NCI-H187 treated with DMSO at 0.1 percent for 48 hours (cell line): ENCODE data around the gene DUSP5.

ENCODE experiments used
- DNase-seq: peaks from one replicate; lab custom pipeline; 2025; lab: John Stamatoyannopoulos, UW

The DUSP5 gene

DNA sequence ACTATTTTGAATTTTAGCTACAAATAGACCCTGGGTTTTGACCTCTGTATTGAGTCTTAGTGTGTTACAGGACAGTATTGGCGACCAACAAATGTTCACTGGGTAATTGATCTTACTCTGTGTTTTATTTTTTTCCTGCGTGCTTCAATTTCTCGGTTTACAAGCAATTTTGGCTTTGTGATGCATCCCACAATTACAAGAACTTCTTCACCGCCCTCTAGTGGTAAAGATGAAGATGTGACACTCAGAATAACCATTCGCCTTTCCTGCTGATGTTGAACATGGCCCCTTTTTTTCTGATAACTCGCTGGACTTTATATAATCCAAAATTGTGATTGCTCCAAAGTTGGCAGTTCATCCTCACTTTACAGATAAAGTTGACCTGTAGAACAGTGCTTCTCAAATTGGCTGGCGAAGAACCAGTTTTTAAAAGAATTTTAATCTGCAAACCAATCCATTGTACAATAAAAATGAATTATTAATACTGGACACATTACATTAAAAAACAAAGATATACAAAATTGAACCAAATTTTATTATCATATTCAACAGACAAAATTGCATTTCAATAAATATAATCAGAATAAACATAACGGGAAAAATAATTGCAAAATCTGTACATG, 49.5 kb downstream of the DUSP5 start:
- DNase-seq = no peak

DNA sequence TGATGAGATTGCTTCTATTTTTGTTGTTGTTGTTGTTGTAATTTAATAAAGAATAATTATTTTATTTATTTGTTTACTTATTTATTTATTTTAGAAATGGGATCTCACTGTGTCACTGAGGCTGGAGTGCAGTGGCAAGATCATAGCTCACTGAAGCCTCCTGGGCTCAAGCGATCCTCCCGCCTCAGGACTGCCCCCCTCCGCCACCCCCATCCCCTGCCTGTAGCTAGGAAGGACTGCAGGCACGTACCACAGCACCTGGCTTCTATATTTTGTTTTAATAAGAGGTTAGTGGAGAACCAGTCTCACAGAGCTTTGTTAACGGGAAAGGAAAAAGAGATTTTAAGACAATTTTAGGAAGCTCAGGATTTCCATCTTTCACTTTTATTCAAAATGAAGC, 50.3 kb downstream of the DUSP5 start:
- DNase-seq = no peak

DNA sequence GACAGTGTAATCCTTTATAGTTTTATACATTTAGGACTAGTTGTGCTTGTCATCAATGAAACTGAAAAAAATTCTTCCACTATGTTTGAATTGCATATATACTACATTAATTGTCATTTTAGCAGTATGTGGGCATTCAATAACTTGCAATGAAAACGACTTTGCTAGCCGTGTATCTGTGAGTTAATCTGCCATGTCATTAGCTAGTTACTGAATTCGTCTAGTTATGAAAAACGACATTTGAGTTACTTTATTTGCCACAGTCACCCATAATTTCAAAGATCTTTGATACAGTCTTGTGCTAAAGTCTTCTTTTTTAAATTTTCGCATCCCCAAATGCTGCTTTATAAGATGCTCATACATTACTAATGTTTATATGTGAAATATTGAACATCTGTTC, 51.5 kb downstream of the DUSP5 start:
- DNase-seq = no peak

DNA sequence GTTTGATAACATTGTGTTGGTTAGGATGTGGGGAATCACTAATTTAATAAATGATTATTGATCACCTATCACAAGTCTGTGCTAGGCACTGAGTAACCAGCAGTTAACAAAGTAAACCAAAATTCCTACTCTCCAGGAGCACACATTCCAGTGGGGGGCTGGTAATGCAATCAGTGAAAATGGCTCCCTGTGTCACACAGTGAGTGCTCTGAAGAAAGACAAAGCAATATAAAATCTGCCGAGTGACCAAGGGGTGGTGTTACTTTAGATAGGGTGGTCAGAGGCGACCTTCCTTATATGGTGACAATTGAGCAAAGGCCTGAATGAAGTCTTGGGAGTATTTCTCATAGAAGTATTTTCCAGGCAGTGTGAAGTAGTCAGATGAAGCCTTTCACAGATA, 56.2 kb downstream of the DUSP5 start:
- DNase-seq = no peak

DNA sequence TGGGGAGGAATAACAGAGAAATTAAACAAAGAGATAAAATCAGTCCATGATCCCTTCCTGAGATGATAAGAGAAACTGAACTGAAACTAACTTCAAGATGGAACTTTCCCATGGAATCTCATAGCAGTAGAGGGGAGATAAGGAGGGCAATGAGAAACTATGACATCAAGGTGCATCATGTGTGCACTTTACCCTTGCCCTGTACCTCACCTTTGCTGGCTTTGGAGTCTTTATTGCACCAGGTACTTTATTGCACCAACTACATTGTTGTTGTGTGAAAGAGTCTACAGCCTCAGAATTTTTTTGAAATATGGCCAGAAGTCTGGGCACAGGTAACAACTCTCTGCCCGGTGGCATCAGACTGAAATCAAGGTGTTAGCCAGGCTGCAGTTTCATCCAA, 58.6 kb downstream of the DUSP5 start:
- DNase-seq = no peak

DNA sequence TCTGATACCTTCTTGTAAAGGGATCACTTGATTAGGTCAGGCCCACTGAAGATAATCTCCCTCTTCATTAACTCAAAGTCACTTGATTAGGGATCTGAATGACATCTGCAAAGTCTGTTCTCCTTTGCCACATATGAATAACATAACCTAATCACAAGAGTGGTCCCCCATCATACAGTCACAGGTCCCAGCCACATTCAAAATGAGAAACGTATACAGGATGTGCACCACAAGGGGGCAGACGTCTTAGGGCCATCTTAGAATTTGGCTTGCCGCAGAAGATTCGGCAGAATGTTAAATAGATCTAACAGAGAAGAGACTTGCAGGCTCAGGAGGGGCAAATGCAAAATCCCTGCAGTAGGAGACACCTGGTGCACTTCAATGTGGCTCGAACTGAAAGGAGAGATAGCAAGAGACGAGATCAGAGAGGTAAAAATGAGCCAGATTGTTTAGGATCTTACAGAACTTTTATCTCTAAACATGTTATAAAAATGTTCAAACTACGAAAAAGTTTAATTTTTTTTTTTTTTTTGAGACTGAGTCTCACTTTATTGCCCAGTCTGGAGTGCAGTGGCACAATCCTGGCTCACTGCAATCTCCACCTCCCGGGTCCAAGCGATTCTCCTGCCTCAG, 59.4 kb downstream of the DUSP5 start:
- DNase-seq = no peak

DNA sequence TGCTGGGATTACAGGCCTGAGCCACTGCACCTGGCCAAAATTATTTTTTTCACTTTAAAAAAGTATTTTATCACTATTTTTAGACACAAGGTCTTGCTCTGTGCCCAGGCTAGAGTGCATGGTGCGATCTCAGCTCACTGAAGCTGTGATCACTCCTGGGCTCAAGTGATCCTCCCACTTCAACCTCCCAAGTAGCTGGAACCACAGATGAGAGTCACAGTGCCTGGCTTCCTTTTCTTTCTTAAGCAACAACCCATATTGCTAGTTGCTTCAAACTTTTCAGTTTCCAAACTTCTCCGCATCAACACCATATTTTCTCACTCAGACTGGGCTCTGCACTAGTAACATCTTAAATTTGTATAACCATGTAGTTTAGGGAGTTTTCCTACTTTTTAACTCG, 60.3 kb downstream of the DUSP5 start:
- no peak for DNase-seq

DNA sequence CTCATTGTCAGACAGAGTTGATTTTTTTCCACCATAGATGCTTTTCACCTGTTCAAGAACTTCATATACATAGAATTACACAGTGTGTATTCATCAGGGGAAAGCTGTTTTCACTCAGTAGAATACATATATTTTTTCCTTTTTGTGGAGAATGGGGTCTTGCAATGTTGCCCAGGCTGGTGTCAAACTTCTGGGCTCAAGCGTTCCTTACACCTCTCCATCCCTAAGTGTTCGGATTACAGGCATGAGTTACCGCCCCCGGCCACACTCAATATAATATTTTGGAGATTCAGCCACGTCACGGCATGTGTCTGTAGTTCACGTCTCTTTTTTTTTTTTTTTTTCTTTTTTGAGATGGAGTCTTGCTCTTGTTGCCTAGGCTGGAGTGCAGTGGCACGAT, 62.3 kb downstream of the DUSP5 start:
- DNase-seq = no peak
